Medulla oblongata (tissue), 1 donor: Measurements from ENCODE around the gene ARHGEF10L.
A peak's percentile ranks its signal among the peaks of the same experiment; 100 is the strongest.

Experiments
- DNase-seq: peaks from one replicate; pipeline ENCODE4 v3.0.0-alpha.2; 2015; ENCODE audit errors: extremely low spot score

ARHGEF10L gene

GRCh38 chr1:17654519-17654918 is 115.0 kb downstream of the ARHGEF10L start:
- DNase-seq = no peak

- no peak for DNase-seq
Measured at GRCh38 chr1:17655169-17655568, 115.7 kb downstream of the ARHGEF10L start.

- DNase-seq = no peak
Measured at GRCh38 chr1:17655922-17656321, 116.4 kb downstream of the ARHGEF10L start.

GRCh38 chr1:17657436-17657835 is 117.9 kb downstream of the ARHGEF10L start:
- DNase-seq = no peak

GRCh38 chr1:17658837-17659236 is 119.3 kb downstream of the ARHGEF10L start:
- no peak for DNase-seq

- DNase-seq = peak; percentile 76
Measured at GRCh38 chr1:17661546-17662157, 122.2 kb downstream of the ARHGEF10L start.

- no peak for DNase-seq
Measured at GRCh38 chr1:17662296-17662695, 122.8 kb downstream of the ARHGEF10L start.

GRCh38 chr1:17662786-17663185 is 123.3 kb downstream of the ARHGEF10L start:
- DNase-seq = no peak

- no peak for DNase-seq
Measured at GRCh38 chr1:17663646-17664045, 124.1 kb downstream of the ARHGEF10L start.

GRCh38 chr1:17664322-17664721 is 124.8 kb downstream of the ARHGEF10L start:
- DNase-seq = no peak

- DNase-seq = no peak
Measured at GRCh38 chr1:17665054-17665453, 125.6 kb downstream of the ARHGEF10L start.

GRCh38 chr1:17665950-17666720 is 126.6 kb downstream of the ARHGEF10L start:
- DNase-seq = no peak

- DNase-seq = no peak
Measured at GRCh38 chr1:17667641-17668040, 128.1 kb downstream of the ARHGEF10L start.

- DNase-seq = no peak
Measured at GRCh38 chr1:17668195-17668594, 128.7 kb downstream of the ARHGEF10L start.

GRCh38 chr1:17668624-17669175 is 129.2 kb downstream of the ARHGEF10L start:
- DNase-seq = no peak

GRCh38 chr1:17669305-17669704 is 129.8 kb downstream of the ARHGEF10L start:
- no peak for DNase-seq

GRCh38 chr1:17669866-17670451 is 130.5 kb downstream of the ARHGEF10L start:
- DNase-seq = peak; percentile 67

GRCh38 chr1:17670587-17671313 is 131.3 kb downstream of the ARHGEF10L start:
- DNase-seq = no peak

- DNase-seq = peak; percentile 34
Measured at GRCh38 chr1:17671314-17671705, 131.8 kb downstream of the ARHGEF10L start.

GRCh38 chr1:17671741-17672140 is 132.2 kb downstream of the ARHGEF10L start:
- no peak for DNase-seq

GRCh38 chr1:17672226-17672625 is 132.7 kb downstream of the ARHGEF10L start:
- no peak for DNase-seq
